NCI-H1436 (cell line): Measurements from ENCODE around the gene PNPLA4.

Experiments used
- DNase-seq: peaks from one replicate; lab custom pipeline; 2025; lab: John Stamatoyannopoulos, UW

Gene PNPLA4

GRCh38 chrX:7852166-7852565, 75.0 kb downstream of the PNPLA4 start:
- DNase-seq: no peak
